D341Med (cell line): ENCODE data around the gene CFTR.
"Not testable (repeated sequence)": the region's sequence is repeated elsewhere in the genome, so short reads cannot be mapped to it uniquely, and the experiment has no call there.

Experiments
- DNase-seq: peaks from one replicate; pipeline ENCODE4 v3.0.0; 2012; ENCODE audit warnings: low spot score

Gene CFTR

DNA sequence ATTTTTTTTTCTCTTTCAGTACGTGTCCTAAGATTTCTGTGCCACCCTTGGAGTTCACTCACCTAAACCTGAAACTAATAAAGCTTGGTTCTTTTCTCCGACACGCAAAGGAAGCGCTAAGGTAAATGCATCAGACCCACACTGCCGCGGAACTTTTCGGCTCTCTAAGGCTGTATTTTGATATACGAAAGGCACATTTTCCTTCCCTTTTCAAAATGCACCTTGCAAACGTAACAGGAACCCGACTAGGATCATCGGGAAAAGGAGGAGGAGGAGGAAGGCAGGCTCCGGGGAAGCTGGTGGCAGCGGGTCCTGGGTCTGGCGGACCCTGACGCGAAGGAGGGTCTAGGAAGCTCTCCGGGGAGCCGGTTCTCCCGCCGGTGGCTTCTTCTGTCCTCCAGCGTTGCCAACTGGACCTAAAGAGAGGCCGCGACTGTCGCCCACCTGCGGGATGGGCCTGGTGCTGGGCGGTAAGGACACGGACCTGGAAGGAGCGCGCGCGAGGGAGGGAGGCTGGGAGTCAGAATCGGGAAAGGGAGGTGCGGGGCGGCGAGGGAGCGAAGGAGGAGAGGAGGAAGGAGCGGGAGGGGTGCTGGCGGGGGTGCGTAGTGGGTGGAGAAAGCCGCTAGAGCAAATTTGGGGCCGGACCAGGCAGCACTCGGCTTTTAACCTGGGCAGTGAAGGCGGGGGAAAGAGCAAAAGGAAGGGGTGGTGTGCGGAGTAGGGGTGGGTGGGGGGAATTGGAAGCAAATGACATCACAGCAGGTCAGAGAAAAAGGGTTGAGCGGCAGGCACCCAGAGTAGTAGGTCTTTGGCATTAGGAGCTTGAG, at the start of gene CFTR:
TSS of gene CFTR (plus strand) at position 801 of the 830 bp plus-strand sequence. CDS start 70 bp downstream, outside the sequence.
- DNase-seq: peak; percentile 6

DNA sequence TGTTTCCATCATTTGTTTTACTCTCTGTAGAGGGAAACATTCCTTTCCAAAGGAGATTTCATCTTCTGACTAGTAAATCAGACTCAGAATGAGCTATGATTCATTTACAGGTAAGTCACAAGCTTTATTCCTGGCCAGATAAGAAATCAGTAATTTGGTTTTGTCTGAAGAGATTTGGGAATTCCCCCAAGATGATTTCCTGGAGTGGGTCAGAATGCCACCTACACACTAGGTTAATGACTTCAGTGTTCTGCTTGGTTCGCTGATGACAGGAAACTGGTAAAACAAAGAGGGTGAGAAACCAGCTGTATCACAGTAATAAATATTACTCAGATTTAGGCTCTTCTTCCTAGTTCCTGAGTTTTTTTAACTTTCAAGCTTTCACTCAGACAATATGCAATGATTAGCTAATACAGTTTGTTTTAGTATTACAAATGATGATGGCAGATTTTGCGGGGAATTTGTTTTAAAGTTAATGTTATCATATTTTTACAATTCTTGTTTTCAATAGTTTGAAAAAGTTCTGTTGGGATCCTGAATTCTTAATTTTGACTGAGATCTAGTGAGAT, 44.3 kb upstream of the CFTR start:
- DNase-seq: no peak

DNA sequence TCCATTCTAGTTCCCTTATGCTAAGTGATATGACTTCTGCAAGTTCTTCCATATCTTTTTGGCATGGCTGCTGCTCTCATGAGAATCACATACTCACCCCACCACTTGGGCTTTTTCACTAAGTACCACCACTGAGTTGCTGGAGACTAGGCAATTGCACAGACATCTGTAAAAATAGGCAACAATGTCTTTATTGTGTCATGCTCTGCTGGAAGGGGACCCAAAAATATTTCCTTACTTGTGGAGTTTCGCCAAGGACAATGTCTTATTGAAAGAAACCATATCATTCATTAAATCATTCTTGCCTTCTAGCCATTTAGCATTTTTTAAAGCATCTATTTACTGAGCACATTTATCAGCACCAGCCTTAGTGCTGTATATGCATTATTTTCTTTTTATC, 35.2 kb upstream of the CFTR start:
- no peak for DNase-seq

DNA sequence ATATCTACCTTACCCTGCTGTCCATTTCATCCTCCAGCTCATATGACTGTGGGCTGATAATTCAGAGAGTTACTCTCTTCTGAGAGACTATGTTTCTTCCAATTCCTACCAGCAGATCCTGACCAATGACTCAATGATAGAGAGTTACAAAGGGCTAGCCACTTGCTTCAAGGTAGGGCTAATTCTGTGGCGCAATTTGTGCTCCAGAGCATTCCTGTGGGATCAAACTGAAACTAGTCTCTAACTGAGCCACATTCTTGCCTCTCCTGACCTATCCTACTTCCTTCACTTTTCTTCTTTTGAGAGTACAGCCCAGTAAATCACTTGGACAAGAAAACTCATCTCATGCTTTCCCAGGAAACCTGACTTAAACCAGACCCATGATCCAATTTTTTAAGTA, 34.6 kb upstream of the CFTR start:
- no peak for DNase-seq

DNA sequence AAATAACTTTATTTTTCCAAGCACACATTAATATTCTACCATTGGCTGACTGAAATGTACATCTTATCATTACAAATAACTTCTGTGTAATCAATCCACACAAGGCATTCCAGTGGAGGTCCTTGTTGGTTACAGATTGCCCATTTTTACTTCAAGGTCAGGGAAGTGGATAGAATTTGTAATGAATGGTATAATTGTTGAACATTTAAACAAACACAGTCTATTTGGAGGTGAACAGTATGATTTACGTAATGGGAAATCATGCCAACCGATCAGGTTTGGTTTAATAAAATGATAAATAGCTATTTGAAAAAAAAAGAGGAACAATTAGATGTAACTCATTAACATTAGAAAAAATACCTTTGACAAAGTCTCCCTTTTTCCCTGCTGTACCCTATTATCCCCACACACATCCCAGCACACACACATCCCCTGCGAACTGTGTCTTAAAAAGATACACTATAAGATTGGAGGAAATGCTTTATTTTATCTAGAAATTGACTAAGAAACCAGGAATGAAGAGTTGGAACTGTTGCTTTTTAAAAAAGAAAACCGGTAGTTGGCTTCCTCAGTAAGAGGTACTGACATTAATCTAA, 33.5 kb upstream of the CFTR start:
- DNase-seq: no peak

DNA sequence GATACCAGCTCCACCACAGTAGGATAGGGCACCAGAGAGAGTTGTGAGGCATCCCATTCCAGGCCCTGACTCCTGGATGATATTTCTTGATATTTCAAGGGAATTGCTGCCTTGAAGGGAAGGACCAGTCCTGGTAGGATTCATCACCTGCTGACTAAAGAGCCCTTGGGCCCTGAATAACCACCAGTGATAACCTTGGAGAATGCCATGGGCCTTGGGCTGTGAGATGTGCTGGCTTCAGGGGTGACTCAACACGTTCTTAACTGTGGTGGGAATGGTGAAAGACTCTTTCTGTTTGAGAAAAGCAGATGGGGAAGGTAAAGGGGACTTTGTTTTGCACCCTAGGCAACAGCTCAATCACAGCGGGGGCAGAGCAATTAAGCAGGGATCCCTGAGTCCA, 31.2 kb upstream of the CFTR start:
- no peak for DNase-seq

DNA sequence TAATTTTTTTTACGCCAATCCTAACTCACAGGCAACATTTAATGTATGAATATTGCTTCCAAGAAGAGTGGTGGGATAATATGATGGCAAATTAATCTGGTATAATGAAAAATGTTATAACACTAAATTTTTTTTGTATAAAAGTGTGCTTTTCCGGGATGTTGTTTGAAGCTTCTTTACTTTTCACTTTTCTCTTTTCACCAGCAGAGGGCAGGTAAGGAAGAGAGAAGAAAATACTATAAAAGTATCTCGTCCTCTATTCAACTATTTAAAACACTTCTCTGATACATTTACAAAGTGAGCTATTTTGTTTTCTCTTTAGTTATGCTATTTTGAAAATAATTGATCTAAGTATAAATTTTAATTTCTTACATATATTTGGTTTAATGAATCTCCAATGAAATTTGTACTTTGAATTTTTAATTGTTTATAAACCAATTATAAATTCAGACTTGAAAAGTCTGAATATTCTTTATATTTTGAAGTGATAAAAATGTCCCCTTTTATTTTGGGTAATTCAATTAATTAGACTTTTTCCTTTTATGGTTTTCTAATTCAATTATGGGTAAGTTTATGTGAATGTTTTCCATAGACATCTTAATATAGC, 20.7 kb upstream of the CFTR start:
- DNase-seq: no peak

DNA sequence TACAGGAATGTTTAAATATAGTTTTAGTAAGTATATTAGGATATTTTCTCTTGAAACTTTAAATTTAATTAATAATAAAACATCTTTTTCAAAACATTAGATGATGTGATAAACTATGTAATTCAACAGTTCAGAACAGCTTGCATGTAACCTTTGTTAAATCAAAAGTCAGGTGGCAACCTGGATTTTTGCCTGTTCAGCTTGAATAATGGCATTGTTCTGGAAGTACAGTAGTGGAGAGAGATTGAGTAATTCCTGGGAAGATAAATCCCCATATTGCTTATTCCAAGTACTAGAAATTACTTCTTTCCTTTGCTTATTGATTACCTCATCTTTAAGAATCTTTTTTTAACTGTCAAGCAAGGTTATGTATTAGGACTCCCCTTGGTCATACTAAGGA, 20.1 kb upstream of the CFTR start:
- DNase-seq: no peak

DNA sequence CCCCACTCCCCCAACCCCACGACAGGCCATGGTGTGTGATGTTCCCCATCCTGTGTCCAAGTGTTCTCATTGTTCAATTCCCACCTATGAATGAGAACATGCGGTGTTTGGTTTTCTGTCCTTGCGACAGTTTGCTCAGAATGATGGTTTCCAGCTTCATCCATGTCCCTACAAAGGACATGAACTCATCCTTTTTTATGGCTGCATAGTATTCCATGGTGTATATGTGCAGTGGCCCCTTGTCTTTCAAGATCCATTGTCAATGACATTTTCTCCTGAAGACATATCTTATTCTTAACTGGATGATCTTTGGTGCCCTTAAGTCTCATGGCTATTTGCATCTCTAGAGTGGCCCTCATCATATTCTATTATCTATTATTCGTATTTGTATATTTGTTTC, 19.0 kb upstream of the CFTR start:
- not testable (repeated sequence) for DNase-seq

DNA sequence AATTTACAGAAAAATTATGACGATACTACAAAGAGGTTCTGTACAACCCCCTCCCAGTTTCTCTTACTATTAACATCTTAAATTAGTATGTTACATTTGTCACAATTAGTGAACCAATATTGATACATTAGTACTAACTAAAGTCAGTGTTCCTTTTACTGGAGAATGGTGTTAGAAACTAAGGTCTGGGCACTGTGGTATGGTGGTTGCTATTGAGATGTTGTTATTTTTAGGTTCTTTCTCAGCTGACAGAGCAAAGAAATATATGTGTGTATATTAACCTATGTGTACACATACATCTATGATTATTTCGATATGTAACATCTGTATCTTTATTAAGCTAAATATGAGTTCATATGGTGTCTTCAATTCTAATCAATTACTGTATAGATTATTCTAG, 11.7 kb upstream of the CFTR start:
- no peak for DNase-seq

DNA sequence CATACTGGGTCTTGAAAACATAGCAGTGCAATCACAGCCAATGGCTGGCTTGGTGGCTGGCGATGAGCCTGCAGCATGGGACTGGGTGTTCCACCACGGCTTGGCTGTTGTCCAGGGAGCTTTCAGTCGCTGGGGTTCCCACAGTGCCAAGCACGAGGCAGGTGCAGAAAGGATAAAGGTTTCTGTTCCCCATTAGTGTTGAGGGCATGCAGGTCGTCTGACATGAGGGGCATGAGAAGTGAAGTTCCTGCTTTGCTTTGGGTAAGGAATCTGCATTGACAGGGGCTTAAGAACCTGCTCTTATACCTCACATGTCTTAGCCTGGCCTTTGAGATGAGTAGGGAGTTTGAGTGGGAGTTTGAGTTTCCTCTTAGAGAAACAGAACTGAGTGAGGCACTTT, 9.0 kb upstream of the CFTR start:
- DNase-seq: no peak

DNA sequence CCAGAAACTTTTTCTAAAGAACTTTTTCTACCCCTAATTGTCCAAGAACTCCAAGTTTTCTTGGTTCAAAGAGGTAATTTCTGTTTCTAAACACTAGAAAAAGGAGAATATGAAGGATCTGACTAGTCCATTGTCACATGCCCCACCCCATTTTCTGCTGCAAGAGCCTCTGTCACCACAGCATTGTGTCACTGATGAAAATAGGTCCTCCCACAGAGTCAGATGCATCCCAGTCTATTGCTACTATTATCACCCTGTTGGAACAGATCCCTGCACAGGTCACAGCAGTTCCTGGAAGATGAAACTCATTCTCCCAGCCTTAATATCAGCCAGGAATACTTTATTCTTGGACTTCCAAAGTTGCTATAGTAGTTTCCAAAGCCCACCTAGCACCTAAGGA, 7.5 kb upstream of the CFTR start:
- no peak for DNase-seq

DNA sequence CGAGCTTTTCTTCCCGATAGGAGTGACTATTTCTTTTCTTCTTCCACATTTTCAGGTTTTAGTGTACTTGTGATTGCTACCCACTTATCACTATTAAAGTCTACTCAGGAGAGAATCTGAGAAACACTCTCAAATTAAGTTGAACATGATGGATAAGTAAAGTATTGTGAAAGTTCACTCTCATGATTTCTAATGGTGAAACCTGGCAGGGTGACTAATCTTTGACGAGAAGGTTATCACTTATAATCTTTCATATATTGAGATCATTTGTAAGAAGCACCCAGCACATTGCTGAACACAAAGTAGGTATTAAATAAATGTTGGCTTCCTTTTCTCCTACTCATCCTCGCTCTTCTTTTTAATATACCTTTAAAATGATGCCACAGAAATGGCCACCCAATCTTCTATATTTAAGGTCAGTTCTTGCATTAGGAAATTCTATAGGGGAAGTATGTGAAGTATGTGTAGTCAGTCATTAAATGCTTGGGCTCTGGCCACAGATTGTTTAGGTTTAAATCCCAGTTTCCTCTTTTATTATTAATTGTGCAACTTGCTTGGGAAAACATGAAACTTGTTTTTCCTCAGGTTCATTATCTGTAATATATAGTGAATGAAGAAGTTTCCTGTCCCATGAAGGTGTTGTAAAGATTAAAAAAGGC, 3.1 kb upstream of the CFTR start:
- DNase-seq: no peak

DNA sequence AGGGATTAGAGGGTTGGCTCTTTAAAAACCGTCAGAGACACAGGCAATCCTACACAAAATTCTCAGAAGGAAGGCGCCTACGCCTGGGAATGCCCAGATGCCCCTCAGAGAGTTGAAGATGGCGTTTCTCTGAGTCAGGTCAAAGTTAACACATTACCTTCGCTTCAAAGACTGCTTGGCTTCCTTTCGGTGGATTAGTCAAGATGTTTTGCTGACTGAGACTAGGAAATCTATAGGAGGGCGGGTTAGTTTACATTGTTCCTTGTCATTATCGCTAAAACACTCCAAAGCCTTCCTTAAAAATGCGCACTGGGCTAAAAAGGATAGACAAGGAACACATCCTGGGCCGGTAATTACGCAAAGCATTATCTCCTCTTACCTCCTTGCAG, 995 bp upstream of the CFTR start:
- no peak for DNase-seq

DNA sequence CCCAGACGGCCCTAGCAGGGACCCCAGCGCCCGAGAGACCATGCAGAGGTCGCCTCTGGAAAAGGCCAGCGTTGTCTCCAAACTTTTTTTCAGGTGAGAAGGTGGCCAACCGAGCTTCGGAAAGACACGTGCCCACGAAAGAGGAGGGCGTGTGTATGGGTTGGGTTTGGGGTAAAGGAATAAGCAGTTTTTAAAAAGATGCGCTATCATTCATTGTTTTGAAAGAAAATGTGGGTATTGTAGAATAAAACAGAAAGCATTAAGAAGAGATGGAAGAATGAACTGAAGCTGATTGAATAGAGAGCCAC, 184 bp downstream of the CFTR start:
- DNase-seq: no peak

DNA sequence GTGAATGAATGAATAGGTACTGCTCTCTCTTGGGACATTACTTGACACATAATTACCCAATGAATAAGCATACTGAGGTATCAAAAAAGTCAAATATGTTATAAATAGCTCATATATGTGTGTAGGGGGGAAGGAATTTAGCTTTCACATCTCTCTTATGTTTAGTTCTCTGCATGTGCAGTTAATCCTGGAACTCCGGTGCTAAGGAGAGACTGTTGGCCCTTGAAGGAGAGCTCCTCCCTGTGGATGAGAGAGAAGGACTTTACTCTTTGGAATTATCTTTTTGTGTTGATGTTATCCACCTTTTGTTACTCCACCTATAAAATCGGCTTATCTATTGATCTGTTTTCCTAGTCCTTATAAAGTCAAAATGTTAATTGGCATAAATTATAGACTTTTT, 1.2 kb downstream of the CFTR start:
- DNase-seq: no peak

DNA sequence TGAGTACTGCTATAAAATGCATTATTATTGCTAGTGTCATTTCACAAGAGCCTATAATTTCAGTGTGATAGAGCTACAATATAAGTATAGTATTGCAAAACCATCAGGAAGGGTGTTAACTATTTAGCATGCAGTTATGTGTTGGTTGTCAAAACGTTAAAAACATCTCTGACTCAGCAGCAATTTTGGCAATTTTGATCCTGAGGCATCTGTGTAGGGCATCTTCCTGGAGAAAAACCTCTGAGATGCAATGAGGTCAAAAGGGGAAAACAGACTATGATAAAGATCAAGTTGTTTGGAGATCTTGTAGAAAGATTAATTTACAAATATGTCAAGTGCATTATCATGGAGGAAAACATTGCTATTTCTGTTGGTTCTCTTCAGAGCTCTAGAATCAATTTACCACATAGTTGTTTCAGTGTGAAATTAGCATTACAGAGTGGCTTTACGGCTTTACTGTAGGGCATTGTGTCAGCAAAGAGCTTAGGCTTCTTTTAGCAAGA, 5.3 kb downstream of the CFTR start:
- DNase-seq: no peak

DNA sequence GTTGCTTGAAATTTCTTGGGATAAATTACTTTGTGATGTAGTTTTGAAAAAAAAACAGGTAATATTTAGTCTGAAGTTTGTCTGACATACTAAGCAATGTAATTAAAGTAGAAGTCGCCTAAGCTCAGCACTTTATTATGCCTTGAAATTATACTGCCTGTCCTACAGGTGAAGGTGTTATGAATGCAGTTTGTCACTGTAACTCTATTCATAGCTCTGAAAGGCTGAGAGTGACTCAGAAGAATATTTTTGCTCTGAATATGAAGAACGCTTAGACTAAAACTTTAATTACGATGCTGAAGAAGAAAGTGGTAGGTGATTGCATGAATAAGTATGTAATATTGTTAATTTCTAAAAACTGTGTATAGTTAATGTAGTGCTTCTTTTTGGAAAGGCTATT, 9.2 kb downstream of the CFTR start:
- no peak for DNase-seq

DNA sequence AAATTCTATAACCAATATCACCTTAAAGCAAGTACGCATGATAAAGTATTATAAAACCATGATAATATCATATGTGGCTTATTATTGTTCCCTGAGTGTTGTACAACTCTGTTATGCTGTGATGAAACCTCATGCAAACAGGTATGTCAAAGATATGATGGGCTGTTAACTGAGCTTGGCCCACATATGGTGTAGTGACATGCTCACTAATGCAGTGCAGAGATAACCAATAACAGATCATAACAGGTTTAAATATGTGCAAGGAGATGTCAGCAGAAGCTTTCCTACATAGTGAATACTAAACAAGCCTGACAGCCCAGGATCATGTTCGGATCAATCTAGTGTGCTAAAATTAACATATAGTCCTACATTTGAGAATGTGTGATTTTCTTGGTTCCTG, 9.6 kb downstream of the CFTR start:
- no peak for DNase-seq

DNA sequence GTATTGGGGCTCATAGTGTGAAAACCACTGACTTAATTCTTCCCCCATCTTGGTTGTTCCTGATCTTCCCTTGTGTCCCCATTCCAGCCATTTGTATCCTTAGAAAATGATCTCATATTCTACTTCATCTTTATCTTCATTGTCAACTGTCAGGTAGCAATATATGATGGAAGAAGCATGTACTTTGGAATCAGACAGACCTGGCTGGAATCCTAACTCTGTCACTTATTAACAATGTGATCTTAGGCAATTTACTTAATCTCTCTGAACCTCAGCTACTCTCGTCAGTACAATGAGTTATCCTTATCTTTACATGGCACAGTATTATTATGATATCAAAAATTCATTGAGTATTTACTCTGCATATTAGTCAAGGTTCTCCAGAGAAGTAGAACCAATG, 10.1 kb downstream of the CFTR start:
- DNase-seq: no peak

DNA sequence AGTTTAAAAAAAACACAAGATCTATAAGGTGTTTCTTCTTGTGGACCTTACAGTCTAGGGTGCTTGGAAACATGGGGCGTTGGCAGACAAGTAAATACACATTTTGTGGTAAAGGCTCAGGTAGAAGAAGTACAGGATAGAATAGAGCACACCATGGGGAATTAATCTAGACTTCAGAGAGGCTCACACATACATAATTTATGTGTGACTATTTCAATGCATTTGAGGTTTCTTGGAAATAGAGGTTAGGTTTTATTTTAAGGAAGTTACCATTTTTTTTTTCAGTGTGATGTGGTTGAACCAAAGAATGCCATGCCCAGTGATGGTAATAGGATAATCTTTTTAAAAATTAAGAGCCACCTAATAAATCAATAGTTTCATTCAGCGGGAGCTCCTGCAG, 12.8 kb downstream of the CFTR start:
- no peak for DNase-seq

DNA sequence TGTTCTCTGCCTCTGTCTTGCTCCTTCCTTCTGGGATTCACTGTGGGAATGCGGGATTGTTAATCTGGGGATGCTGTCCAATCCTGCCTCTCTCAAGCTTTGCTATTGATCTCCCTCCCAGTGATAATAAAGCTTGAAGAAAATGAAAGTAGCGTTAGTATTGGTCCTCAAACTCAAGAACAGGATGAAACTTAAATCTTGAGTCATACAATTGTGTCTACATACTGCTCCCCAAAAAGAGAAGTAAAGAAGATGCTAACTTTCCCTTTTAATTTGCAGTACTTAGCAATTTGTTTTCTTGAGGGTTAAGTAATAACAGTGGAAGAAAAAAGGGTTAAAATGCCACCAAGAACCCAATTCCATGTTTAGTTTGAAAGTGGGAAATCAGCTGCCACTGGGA, 13.6 kb downstream of the CFTR start:
- no peak for DNase-seq

DNA sequence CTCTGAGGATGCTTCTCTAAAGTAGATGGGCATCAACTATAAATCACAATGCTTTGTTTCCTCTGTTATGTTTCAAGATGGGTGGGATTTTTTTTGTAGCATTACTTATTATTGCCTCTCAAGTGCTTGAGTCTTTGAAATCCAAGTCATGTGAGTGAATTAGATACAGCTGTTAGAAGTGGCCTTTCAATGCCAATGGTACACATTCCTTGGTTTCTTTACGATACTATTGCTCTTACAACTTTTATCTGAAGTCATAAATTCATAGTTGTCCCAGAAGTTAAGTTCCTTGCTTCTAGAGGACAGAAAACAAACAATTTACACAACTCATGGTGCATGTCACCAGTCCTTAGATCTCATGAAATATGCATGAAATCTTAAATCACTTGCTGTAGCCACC, 15.5 kb downstream of the CFTR start:
- no peak for DNase-seq
